Measurements from ENCODE around the gene DECR2. TPM values are rescaled to one million over a fixed set of nuclear protein-coding genes. Genes with fewer than 3 reads are reported as not detected.

The DECR2 gene
- total RNA-seq, 1 donor from 2014 or later, result 17.9 TPM

- Histone ChIP-seq H3K4me3 (no peak overlapping the region), H3K27ac (no peak overlapping the region), H3K36me3 (peaks cover 0 to 28% of the 10 kb centered on the region in 2 donors), H3K4me1 (peaks cover 40% of the 10 kb centered on the region), H3K9me3 (no peaks in the 10 kb centered on the region), H3K27me3 (no peaks in the 10 kb centered on the region)
- intact Hi-C loops (cut with DNase I), result no loop called here
- no peak for TF ChIP-seq POLR2A (IDR thresholded peaks at IDR 0.05)
- DNase-seq (ENCODE audit: extremely low spot score in 2 of 2), result no peak
These were observed 22.9 kb upstream of the DECR2 start for GRCh38 chr16:378821-379182.

GRCh38 chr16:379183-379960 lies 22.3 kb upstream of the DECR2 start:
- Histone ChIP-seq H3K27me3 (no peaks in the 10 kb centered on the region), H3K4me1 (peaks cover 44% of the 10 kb centered on the region), H3K27ac (no peak overlapping the region), H3K36me3 (peaks cover 0 to 22% of the 10 kb centered on the region in 2 donors), H3K9me3 (no peaks in the 10 kb centered on the region), H3K4me3 (no peak overlapping the region)
- DNase-seq (ENCODE audit: extremely low spot score in 2 of 2), result no peak
- TF ChIP-seq CTCF (IDR thresholded peaks at IDR 0.05) (no peak), POLR2AphosphoS5 (IDR thresholded peaks at IDR 0.05; ENCODE audit: insufficient read depth in 1 of 2, low read depth in 1 of 2) (no peak), POLR2A (IDR thresholded peaks at IDR 0.05) (no peak)
- intact Hi-C loops (cut with DNase I), result no loop called here

- Histone ChIP-seq H3K27ac (no peak overlapping the region), H3K27me3 (no peaks in the 10 kb centered on the region), H3K9me3 (no peaks in the 10 kb centered on the region), H3K36me3 (peaks cover 0 to 18% of the 10 kb centered on the region in 2 donors), H3K4me3 (peak overlapping the region; percentile 84 to 98), H3K4me1 (peaks cover 44% of the 10 kb centered on the region)
- intact Hi-C loops (cut with DNase I), result loop anchor here (10.0 kb wide), 1 partner anchor 265 kb away; the partner anchor contains the start of genes MCRIP2 and WDR90
- DNase-seq (ENCODE audit: extremely low spot score in 2 of 2), result no peak
- TF ChIP-seq CTCF (IDR thresholded peaks at IDR 0.05), result no peak
- no peak for TF ChIP-seq POLR2AphosphoS5 (IDR thresholded peaks at IDR 0.05; ENCODE audit: insufficient read depth in 1 of 2, low read depth in 1 of 2)
- no peak for TF ChIP-seq POLR2A (IDR thresholded peaks at IDR 0.05)
These were observed 21.5 kb upstream of the DECR2 start for GRCh38 chr16:379961-380761.

- peak overlapping the region; percentile 64 for H3K27ac ChIP-seq
- TF ChIP-seq CTCF (IDR thresholded peaks at IDR 0.05), result no peak
- TF ChIP-seq POLR2AphosphoS5 (IDR thresholded peaks at IDR 0.05; ENCODE audit: insufficient read depth in 1 of 2, low read depth in 1 of 2), result no peak
- intact Hi-C loops (cut with DNase I), result loop anchor here (10.0 kb wide), 1 partner anchor 264 kb away; the partner anchor contains the start of genes MCRIP2 and WDR90
- peak overlapping the region; percentile 84 to 98 for H3K4me3 ChIP-seq
- no peaks in the 10 kb centered on the region for H3K9me3 ChIP-seq
- H3K27me3 ChIP-seq, result no peaks in the 10 kb centered on the region
- H3K36me3 ChIP-seq, result peaks cover 0 to 17% of the 10 kb centered on the region in 2 donors
- peaks cover 44% of the 10 kb centered on the region for H3K4me1 ChIP-seq
- DNase-seq (ENCODE audit: extremely low spot score in 2 of 2), result no peak
These were observed 21.0 kb upstream of the DECR2 start for GRCh38 chr16:380762-381011.

GRCh38 chr16:381012-381788 lies 20.5 kb upstream of the DECR2 start:
- no peaks in the 10 kb centered on the region for H3K9me3 ChIP-seq
- peak overlapping the region; percentile 84 to 98 for H3K4me3 ChIP-seq
- intact Hi-C loops (cut with DNase I), result loop anchor here (10.0 kb wide), 1 partner anchor 264 kb away; the partner anchor contains the start of genes MCRIP2 and WDR90
- H3K27me3 ChIP-seq, result no peaks in the 10 kb centered on the region
- peaks cover 44% of the 10 kb centered on the region for H3K4me1 ChIP-seq
- DNase-seq (ENCODE audit: extremely low spot score in 2 of 2), result no peak
- peaks cover 0 to 12% of the 10 kb centered on the region in 2 donors for H3K36me3 ChIP-seq
- H3K27ac ChIP-seq, result peak overlapping the region; percentile 64
- TF ChIP-seq CTCF (IDR thresholded peaks at IDR 0.05), result no peak
- TF ChIP-seq POLR2A (IDR thresholded peaks at IDR 0.05), result no peak
- TF ChIP-seq POLR2AphosphoS5 (IDR thresholded peaks at IDR 0.05; ENCODE audit: insufficient read depth in 1 of 2, low read depth in 1 of 2), result no peak

Data from vagina (tissue), 2 donors.